GM18526 (cell line): ENCODE results near the gene ADCY3.

ENCODE experiments used
- POLR2A ChIP-seq: IDR thresholded peaks from 3 replicates; pipeline ENCODE4 v1.6.1; 2011; ENCODE audit not compliant: insufficient read length; ENCODE audit errors: extremely low read depth

Gene ADCY3

GRCh38 chr2:24839729-24840128 lies 80.3 kb downstream of the ADCY3 start:
- TF ChIP-seq POLR2A: no peak

- no peak for TF ChIP-seq POLR2A
Observed at GRCh38 chr2:24838541-24838940, 81.5 kb downstream of the ADCY3 start.

GRCh38 chr2:24837996-24838513 lies 82.0 kb downstream of the ADCY3 start:
- no peak for TF ChIP-seq POLR2A

- TF ChIP-seq POLR2A: no peak
Observed at GRCh38 chr2:24836706-24837105, 83.3 kb downstream of the ADCY3 start.

GRCh38 chr2:24836206-24836605 lies 83.8 kb downstream of the ADCY3 start:
- TF ChIP-seq POLR2A: no peak

- no peak for TF ChIP-seq POLR2A
Observed at GRCh38 chr2:24834733-24835395, 85.2 kb downstream of the ADCY3 start.

- TF ChIP-seq POLR2A: no peak
Observed at GRCh38 chr2:24833821-24834732, 86.0 kb downstream of the ADCY3 start.

GRCh38 chr2:24832931-24833701 lies 86.9 kb downstream of the ADCY3 start:
- TF ChIP-seq POLR2A: no peak

GRCh38 chr2:24832521-24832920 lies 87.5 kb downstream of the ADCY3 start:
- TF ChIP-seq POLR2A: no peak

GRCh38 chr2:24832073-24832461 lies 88.0 kb downstream of the ADCY3 start:
- TF ChIP-seq POLR2A: no peak

GRCh38 chr2:24831221-24832072 lies 88.6 kb downstream of the ADCY3 start:
- TF ChIP-seq POLR2A: no peak

- TF ChIP-seq POLR2A: no peak
Observed at GRCh38 chr2:24830786-24831185, 89.3 kb downstream of the ADCY3 start.

- no peak for TF ChIP-seq POLR2A
Observed at GRCh38 chr2:24830351-24830750, 89.7 kb downstream of the ADCY3 start.

- TF ChIP-seq POLR2A: no peak
Observed at GRCh38 chr2:24828238-24828996, 91.6 kb downstream of the ADCY3 start.
